ENCODE data around the gene ATG5.

Gene ATG5

GRCh38 chr6:106363401-106364138, 38.0 kb upstream of the ATG5 start:
- DNase-seq (ENCODE audit: low read depth, low spot score) = no peak
- POLR2A ChIA-PET = no interaction called here
- CTCF ChIA-PET = interaction anchor here (2.0 to 2.9 kb wide), 2 partner anchors 19 to 28 kb away, joined by 4 to 17 read pairs; no protein-coding TSS in a partner anchor
- TF ChIP-seq CTCF (IDR thresholded peaks at IDR 0.05; ENCODE audit: insufficient read depth, low read length, missing control alignments) = no peak
- no peak overlapping the region for H3K4me3 ChIP-seq (ENCODE audit: low read depth, low read length)

DNA sequence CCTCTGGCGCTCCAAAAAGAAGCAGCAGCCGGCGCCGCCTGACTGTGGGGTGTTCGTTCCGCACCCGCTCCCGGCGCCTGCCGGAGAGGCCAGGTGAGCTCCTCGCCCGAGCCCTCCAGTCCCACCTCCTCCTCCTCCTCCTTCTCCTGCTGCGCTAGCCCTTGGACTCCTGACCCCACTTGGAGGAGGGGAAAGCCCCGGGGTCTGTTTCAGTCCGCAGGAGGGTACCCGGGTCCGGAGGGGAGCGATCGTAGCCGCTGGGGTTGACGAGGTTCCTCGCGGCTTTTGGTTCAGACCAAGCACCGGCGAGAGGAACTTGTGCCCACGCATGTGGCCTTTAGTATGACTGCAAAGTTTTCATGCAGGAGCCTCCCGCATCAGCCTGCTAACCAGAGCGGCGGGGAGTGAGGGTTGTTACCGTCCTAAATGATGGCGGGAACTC, 35.5 kb upstream of the ATG5 start:
- no peak for TF ChIP-seq CTCF (IDR thresholded peaks at IDR 0.05; ENCODE audit: insufficient read depth, low read length, missing control alignments)
- peak overlapping the region; percentile 41 for H3K4me3 ChIP-seq (ENCODE audit: low read depth, low read length)
- DNase-seq (ENCODE audit: low read depth, low spot score) = no peak
- ChIA-PET CTCF (interaction anchor here (0.6 to 3.3 kb wide), 17 partner anchors 9 to 211 kb away, joined by 3 to 35 read pairs (median 5); no protein-coding TSS in a partner anchor), POLR2A (no interaction called here)

- CTCF ChIA-PET = interaction anchor here (0.6 to 3.3 kb wide), 19 partner anchors 10 to 212 kb away, joined by 3 to 35 read pairs (median 5); no protein-coding TSS in a partner anchor
- POLR2A ChIA-PET = no interaction called here
- peak within 1 kb of the TSS; percentile 41 for H3K4me3 ChIP-seq (ENCODE audit: low read depth, low read length)
- TF ChIP-seq CTCF (IDR thresholded peaks at IDR 0.05; ENCODE audit: insufficient read depth, low read length, missing control alignments) = peak; percentile 83
- no peak for DNase-seq (ENCODE audit: low read depth, low spot score)
These were observed 34.9 kb upstream of the ATG5 start, which contains the start of gene CRYBG1 for GRCh38 chr6:106360410-106360988. Gene CRYBG1, plus strand, starts transcription at chr6:106360717. Its CDS starts 192 bp downstream, at chr6:106360909.

GRCh38 chr6:106359959-106360409, 34.4 kb upstream of the ATG5 start:
- ChIA-PET CTCF (interaction anchor here (0.6 to 3.3 kb wide), 14 partner anchors 9 to 731 kb away, joined by 3 to 35 read pairs (median 4); no protein-coding TSS in a partner anchor), POLR2A (no interaction called here)
- peak overlapping the region; percentile 41 for H3K4me3 ChIP-seq (ENCODE audit: low read depth, low read length)
- TF ChIP-seq CTCF (IDR thresholded peaks at IDR 0.05; ENCODE audit: insufficient read depth, low read length, missing control alignments) = no peak
- DNase-seq (ENCODE audit: low read depth, low spot score) = no peak

DNA sequence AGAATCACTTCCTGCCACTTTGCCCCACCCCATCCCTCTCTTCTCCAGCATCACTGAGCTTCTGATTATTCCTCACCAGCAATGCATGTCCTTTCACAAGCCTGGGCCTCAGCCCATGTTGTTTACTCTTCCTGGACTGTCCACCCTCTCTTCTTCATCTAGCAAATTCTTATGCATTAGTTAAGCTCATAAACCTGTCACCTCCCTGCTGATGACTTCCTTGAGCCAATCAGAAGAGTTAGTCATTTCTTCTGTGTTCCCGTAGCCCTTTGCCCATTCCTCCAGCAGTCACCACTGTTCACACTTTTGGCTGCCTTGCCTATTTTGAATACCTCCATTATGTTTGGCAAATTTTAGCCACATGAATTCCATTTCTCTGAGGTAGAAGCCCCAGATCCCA, 30.8 kb upstream of the ATG5 start:
- POLR2A ChIA-PET = no interaction called here
- CTCF ChIA-PET = interaction anchor here (0.9 to 1.9 kb wide), 5 partner anchors 10 to 17 kb away, joined by 3 to 7 read pairs (median 4); no protein-coding TSS in a partner anchor
- no peak for DNase-seq (ENCODE audit: low read depth, low spot score)
- H3K4me3 ChIP-seq (ENCODE audit: low read depth, low read length) = no peak overlapping the region
- TF ChIP-seq CTCF (IDR thresholded peaks at IDR 0.05; ENCODE audit: insufficient read depth, low read length, missing control alignments) = no peak

GRCh38 chr6:106347219-106347618, 21.7 kb upstream of the ATG5 start:
- CTCF ChIA-PET = interaction anchor here (1.2 to 5.7 kb wide), 7 partner anchors 8 to 219 kb away, joined by 3 to 50 read pairs (median 5); partner anchors contain the start of gene CRYBG1
- no peak for DNase-seq (ENCODE audit: low read depth, low spot score)
- TF ChIP-seq CTCF (IDR thresholded peaks at IDR 0.05; ENCODE audit: insufficient read depth, low read length, missing control alignments) = no peak
- POLR2A ChIA-PET = interaction anchor here (0.6 kb wide), 1 partner anchor 657 kb away, joined by 3 read pairs; no protein-coding TSS in a partner anchor
- H3K4me3 ChIP-seq (ENCODE audit: low read depth, low read length) = no peak overlapping the region

Measured in AG04449 (cell line).